ENCODE measurements around the gene DYRK4.

The DYRK4 gene

GRCh38 chr12:4610481-4610880 lies 48.5 kb downstream of the DYRK4 start:
- Histone ChIP-seq H3K36me3 (no peaks in the 10 kb centered on the region), H3K4me2 (no peak overlapping the region), H3K4me1 (no peaks in the 10 kb centered on the region), H3K9ac (no peak overlapping the region), H4K20me1 (no peaks in the 10 kb centered on the region), H3K9me3 (no peaks in the 10 kb centered on the region), H3K4me3 (no peak overlapping the region), H3K27me3 (no peaks in the 10 kb centered on the region), H3K27ac (no peak overlapping the region)
- TF ChIP-seq Cebpa-rat (IDR thresholded peaks at IDR 0.05): no peak

- Histone ChIP-seq H3K4me3 (no peak overlapping the region), H4K20me1 (no peaks in the 10 kb centered on the region)
Measured at GRCh38 chr12:4615667-4616066, 53.7 kb downstream of the DYRK4 start.

GRCh38 chr12:4621511-4621910 lies 59.5 kb downstream of the DYRK4 start:
- no peaks in the 10 kb centered on the region for H4K20me1 ChIP-seq
- no peak overlapping the region for H3K4me2 ChIP-seq
- no peak for TF ChIP-seq Cebpa-rat (IDR thresholded peaks at IDR 0.05)
- H3K9ac ChIP-seq: no peak overlapping the region
- no peaks in the 10 kb centered on the region for H3K9me3 ChIP-seq
- H3K36me3 ChIP-seq: no peaks in the 10 kb centered on the region
- H3K27me3 ChIP-seq: no peaks in the 10 kb centered on the region
- H3K27ac ChIP-seq: no peak overlapping the region
- no peak overlapping the region for H3K4me3 ChIP-seq
- H3K4me1 ChIP-seq: no peaks in the 10 kb centered on the region

More at GRCh38 chr12:4615667-4616066, 53.7 kb downstream of the DYRK4 start:
- Histone ChIP-seq H3K27ac (no peak overlapping the region), H3K4me1 (no peaks in the 10 kb centered on the region), H3K36me3 (no peaks in the 10 kb centered on the region), H3K27me3 (no peaks in the 10 kb centered on the region), H3K9ac (no peak overlapping the region), H3K9me3 (no peaks in the 10 kb centered on the region), H3K4me2 (no peak overlapping the region)
- TF ChIP-seq Cebpa-rat (IDR thresholded peaks at IDR 0.05): no peak

- TF ChIP-seq Cebpa-rat (IDR thresholded peaks at IDR 0.05): no peak
- Histone ChIP-seq H3K9me3 (no peaks in the 10 kb centered on the region), H3K36me3 (no peaks in the 10 kb centered on the region), H3K27me3 (no peaks in the 10 kb centered on the region), H3K9ac (no peak overlapping the region), H4K20me1 (no peaks in the 10 kb centered on the region), H3K27ac (no peak overlapping the region), H3K4me3 (no peak overlapping the region), H3K4me2 (no peak overlapping the region), H3K4me1 (no peaks in the 10 kb centered on the region)
Measured at GRCh38 chr12:4626543-4626942, 64.5 kb downstream of the DYRK4 start.

- Histone ChIP-seq H3K9ac (no peak overlapping the region), H3K36me3 (no peaks in the 10 kb centered on the region), H3K27ac (no peak overlapping the region), H3K4me3 (no peak overlapping the region), H4K20me1 (no peaks in the 10 kb centered on the region), H3K27me3 (no peaks in the 10 kb centered on the region), H3K4me1 (no peaks in the 10 kb centered on the region), H3K9me3 (no peaks in the 10 kb centered on the region), H3K4me2 (no peak overlapping the region)
- no peak for TF ChIP-seq Cebpa-rat (IDR thresholded peaks at IDR 0.05)
Measured at GRCh38 chr12:4628406-4628805, 66.4 kb downstream of the DYRK4 start.

GRCh38 chr12:4630262-4630661 lies 68.3 kb downstream of the DYRK4 start:
- H3K27ac ChIP-seq: no peak overlapping the region
- H3K9ac ChIP-seq: no peak overlapping the region
- H3K4me3 ChIP-seq: no peak overlapping the region
- no peak for TF ChIP-seq Cebpa-rat (IDR thresholded peaks at IDR 0.05)
- no peaks in the 10 kb centered on the region for H3K36me3 ChIP-seq
- H3K9me3 ChIP-seq: no peaks in the 10 kb centered on the region
- H3K4me1 ChIP-seq: no peaks in the 10 kb centered on the region
- no peaks in the 10 kb centered on the region for H4K20me1 ChIP-seq
- no peaks in the 10 kb centered on the region for H3K27me3 ChIP-seq
- H3K4me2 ChIP-seq: no peak overlapping the region

- no peak overlapping the region for H3K4me3 ChIP-seq
Measured at GRCh38 chr12:4643747-4644146, 81.7 kb downstream of the DYRK4 start.

GRCh38 chr12:4645023-4645422 lies 83.0 kb downstream of the DYRK4 start:
- Histone ChIP-seq H3K9ac (no peak overlapping the region), H3K27me3 (no peaks in the 10 kb centered on the region), H3K27ac (no peak overlapping the region), H3K4me3 (no peak overlapping the region), H3K4me1 (peaks cover 15% of the 10 kb centered on the region), H3K9me3 (no peaks in the 10 kb centered on the region), H4K20me1 (no peaks in the 10 kb centered on the region), H3K36me3 (no peaks in the 10 kb centered on the region), H3K4me2 (no peak overlapping the region)
- TF ChIP-seq Cebpa-rat (IDR thresholded peaks at IDR 0.05): no peak

More at GRCh38 chr12:4643747-4644146, 81.7 kb downstream of the DYRK4 start:
- TF ChIP-seq Cebpa-rat (IDR thresholded peaks at IDR 0.05): no peak
- Histone ChIP-seq H3K27ac (no peak overlapping the region), H3K36me3 (no peaks in the 10 kb centered on the region), H3K27me3 (no peaks in the 10 kb centered on the region), H3K9ac (no peak overlapping the region), H3K4me1 (peaks cover 10% of the 10 kb centered on the region), H3K4me2 (no peak overlapping the region), H4K20me1 (no peaks in the 10 kb centered on the region), H3K9me3 (no peaks in the 10 kb centered on the region)

- peak overlapping the region; percentile 90 for H3K9ac ChIP-seq
- peaks cover 30% of the 10 kb centered on the region for H3K4me1 ChIP-seq
- peak overlapping the region; percentile 79 for H3K4me3 ChIP-seq
- H3K27ac ChIP-seq: peak overlapping the region; percentile 89
- no peaks in the 10 kb centered on the region for H3K27me3 ChIP-seq
- H4K20me1 ChIP-seq: peaks cover 25% of the 10 kb centered on the region
- no peaks in the 10 kb centered on the region for H3K9me3 ChIP-seq
- peak overlapping the region; percentile 97 for H3K4me2 ChIP-seq
- H3K36me3 ChIP-seq: peaks cover 13% of the 10 kb centered on the region; the same call in 1 of the 2 replicates
- TF ChIP-seq Cebpa-rat (IDR thresholded peaks at IDR 0.05): no peak
Measured at GRCh38 chr12:4648104-4648500, 86.1 kb downstream of the DYRK4 start.

- H3K36me3 ChIP-seq: peaks cover 18% of the 10 kb centered on the region; the same call in 1 of the 2 replicates
- H3K4me1 ChIP-seq: peaks cover 30% of the 10 kb centered on the region
- H3K9me3 ChIP-seq: no peaks in the 10 kb centered on the region
- H3K4me2 ChIP-seq: peak within 1 kb of the TSS; percentile 97
- H3K27ac ChIP-seq: peak within 1 kb of the TSS; percentile 89
- no peak for TF ChIP-seq Cebpa-rat (IDR thresholded peaks at IDR 0.05)
- peak within 1 kb of the TSS; percentile 79 for H3K4me3 ChIP-seq
- H4K20me1 ChIP-seq: peaks cover 31% of the 10 kb centered on the region
- no peaks in the 10 kb centered on the region for H3K27me3 ChIP-seq
- peak within 1 kb of the TSS; percentile 90 for H3K9ac ChIP-seq
Measured at GRCh38 chr12:4648501-4649357, 86.7 kb downstream of the DYRK4 start, which contains the start of the genes AKAP3 and NDUFA9. TSS of gene AKAP3 (minus strand) at chr12:4649051. CDS start at chr12:4638196, 10,855 bp downstream. TSS of gene NDUFA9 (plus strand) at chr12:4649114. CDS start at chr12:4649127, 13 bp downstream.
